Measurements from ENCODE around the gene CCDC40. TPM values are rescaled to one million over a fixed set of nuclear protein-coding genes. Genes with fewer than 3 reads are reported as not detected.

CCDC40 gene
- total RNA-seq, 2 donors from 2014 or later = 21.7 to 38.9 TPM

DNA sequence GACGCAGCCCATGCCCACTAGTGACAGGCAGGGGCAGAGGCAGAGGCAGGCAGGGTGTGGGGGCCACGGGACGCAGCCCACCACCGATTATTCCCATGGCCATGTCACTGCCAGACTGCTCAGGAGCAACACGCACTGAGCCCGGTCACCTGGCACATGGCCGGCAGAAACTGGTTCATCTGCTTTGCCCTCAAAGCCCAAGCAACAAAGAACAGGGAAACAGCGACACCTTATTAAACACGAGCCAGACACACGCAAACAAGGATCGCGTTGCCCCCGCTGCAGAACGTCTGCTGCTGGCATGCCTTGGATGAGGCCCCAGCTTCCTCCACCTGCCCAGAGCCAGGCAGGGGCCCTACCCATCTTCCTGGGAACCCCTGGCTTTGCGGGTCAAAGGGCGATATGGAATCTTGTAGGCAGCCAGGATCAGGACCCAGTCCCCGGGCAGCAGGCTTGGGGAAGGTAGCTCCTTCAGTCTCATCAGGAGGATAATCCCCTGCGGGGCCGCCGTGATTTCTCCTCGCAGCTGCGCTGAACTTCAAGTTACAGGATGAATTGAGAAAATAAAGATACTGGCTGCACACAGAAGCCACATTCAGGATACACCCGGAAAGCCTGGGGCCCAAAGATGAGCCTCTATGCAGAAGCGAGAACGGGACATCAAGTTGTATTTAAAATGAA is 5.6 kb upstream of the CCDC40 start:
- WGBS, 2 experiments (ENCODE audit: insufficient coverage in 1 of 2, insufficient read length in 1 of 2) = 90 to 92% methylated on average over 22 to 25 of the region's 25 CpGs
- peaks cover 44% of the 10 kb centered on the region for H3K4me1 Mint-ChIP-seq
- no peaks in the 10 kb centered on the region for H3K27me3 ChIP-seq (ENCODE audit: control insufficient read depth, insufficient read depth, low read length, poor library complexity, severe bottlenecking)
- no peak overlapping the region for H3K27ac ChIP-seq (ENCODE audit: low read depth, low read length)
- no peaks in the 10 kb centered on the region for H3K9me3 ChIP-seq (ENCODE audit: control insufficient read depth, low read length)
- H3K36me3 ChIP-seq (ENCODE audit: control insufficient read depth, insufficient read depth, low read length) = no peaks in the 10 kb centered on the region
- H3K4me3 Mint-ChIP-seq = no peak overlapping the region
- H3K4me1 ChIP-seq (ENCODE audit: control insufficient read depth, insufficient read depth, low read length) = peaks cover 3% of the 10 kb centered on the region
- peaks cover 11% of the 10 kb centered on the region for H3K36me3 Mint-ChIP-seq (ENCODE audit: low read depth)
- no peak overlapping the region for H3K27ac Mint-ChIP-seq
- no peak overlapping the region for H3K9ac ChIP-seq (ENCODE audit: extremely low read depth, low read length, poor library complexity, severe bottlenecking)
- H3K4me3 ChIP-seq (ENCODE audit: low read length) = no peak overlapping the region
- no peaks in the 10 kb centered on the region for H3K27me3 Mint-ChIP-seq (ENCODE audit: insufficient read depth)
- no peak for DNase-seq
- TF ChIP-seq, protein P1, sequence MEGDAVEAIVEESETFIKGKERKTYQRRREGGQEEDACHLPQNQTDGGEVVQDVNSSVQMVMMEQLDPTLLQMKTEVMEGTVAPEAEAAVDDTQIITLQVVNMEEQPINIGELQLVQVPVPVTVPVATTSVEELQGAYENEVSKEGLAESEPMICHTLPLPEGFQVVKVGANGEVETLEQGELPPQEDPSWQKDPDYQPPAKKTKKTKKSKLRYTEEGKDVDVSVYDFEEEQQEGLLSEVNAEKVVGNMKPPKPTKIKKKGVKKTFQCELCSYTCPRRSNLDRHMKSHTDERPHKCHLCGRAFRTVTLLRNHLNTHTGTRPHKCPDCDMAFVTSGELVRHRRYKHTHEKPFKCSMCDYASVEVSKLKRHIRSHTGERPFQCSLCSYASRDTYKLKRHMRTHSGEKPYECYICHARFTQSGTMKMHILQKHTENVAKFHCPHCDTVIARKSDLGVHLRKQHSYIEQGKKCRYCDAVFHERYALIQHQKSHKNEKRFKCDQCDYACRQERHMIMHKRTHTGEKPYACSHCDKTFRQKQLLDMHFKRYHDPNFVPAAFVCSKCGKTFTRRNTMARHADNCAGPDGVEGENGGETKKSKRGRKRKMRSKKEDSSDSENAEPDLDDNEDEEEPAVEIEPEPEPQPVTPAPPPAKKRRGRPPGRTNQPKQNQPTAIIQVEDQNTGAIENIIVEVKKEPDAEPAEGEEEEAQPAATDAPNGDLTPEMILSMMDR (conservative IDR thresholded peaks at IDR 0.05) = no peak
- no peaks in the 10 kb centered on the region for H3K9me3 Mint-ChIP-seq

DNA sequence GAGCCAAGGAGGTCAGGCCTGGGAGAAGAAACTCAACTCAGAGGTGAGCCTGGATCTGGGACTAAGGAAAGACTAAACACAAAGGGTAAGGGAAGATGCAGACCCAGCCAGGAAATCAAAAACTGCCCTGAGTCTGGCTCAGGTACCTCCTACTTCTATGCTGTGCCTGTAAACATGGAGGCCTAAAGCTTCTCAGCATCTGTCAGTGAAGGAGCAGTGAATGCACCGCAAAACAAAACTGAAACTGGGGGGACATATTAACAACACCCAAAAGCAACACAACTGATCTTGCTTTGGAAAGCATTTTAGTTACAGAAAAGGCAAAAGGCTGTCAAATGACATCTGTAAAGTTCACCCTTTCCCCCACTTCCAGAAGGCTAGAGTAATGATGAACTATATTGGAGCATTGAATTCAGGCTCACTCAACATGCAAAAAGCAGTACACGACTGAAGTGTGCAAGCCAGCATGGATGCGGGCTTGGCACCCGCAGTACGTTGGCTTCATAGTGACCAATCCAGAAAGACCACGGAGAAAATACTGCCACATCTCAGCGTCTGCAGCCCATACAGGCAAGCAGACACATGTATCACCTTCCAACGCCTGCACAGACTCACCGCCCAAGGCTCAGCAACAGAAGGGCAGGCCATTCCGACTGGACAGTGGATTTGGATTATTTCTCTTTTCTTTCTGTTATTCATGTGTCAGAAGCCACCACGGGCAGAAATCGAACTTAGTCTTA is 4.6 kb upstream of the CCDC40 start:
- Histone ChIP-seq H3K4me3 (ENCODE audit: low read length) (no peak overlapping the region), H3K27ac (ENCODE audit: low read depth, low read length) (no peak overlapping the region), H3K4me1 (ENCODE audit: control insufficient read depth, insufficient read depth, low read length) (peaks cover 3% of the 10 kb centered on the region), H3K9me3 (ENCODE audit: control insufficient read depth, low read length) (no peaks in the 10 kb centered on the region), H3K27me3 (ENCODE audit: control insufficient read depth, insufficient read depth, low read length, poor library complexity, severe bottlenecking) (no peaks in the 10 kb centered on the region), H3K9ac (ENCODE audit: extremely low read depth, low read length, poor library complexity, severe bottlenecking) (no peak overlapping the region), H3K36me3 (ENCODE audit: control insufficient read depth, insufficient read depth, low read length) (no peaks in the 10 kb centered on the region)
- Mint-ChIP-seq H3K27me3 (ENCODE audit: insufficient read depth) (no peaks in the 10 kb centered on the region), H3K4me1 (peaks cover 39% of the 10 kb centered on the region), H3K36me3 (ENCODE audit: low read depth) (peaks cover 9% of the 10 kb centered on the region), H3K4me3 (no peak overlapping the region), H3K27ac (no peak overlapping the region), H3K9me3 (no peaks in the 10 kb centered on the region)
- TF ChIP-seq, protein P1 (conservative IDR thresholded peaks at IDR 0.05) = no peak
- WGBS, 2 experiments (ENCODE audit: insufficient coverage in 1 of 2, insufficient read length in 1 of 2) = 93% methylated on average over 11 to 12 of the region's 12 CpGs
- DNase-seq = no peak

DNA sequence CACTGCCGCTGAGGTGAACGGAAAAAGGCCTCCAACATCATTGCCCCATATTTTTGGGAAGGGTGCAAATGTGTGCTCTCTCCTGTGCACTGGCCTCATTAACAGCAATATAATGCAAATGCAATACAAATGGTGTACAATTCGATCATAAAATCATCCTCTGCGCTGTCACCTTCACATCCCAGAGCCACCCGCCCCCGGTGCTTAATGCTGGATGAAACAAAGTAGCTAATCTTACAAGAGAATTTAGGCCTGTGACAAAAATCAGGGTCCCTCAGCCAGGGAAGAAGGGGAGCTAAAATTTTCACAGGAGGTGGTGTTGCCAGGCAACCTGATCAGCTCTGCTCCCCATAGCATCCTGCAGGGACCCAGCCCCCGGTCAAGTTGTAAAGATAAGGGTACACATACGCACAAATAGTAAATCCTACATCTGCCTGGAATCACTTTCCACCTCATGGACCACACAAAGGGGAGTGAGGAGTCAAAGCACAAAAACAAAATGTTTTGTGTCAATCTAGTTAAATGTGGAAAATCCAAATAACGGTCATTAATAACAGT is 3.7 kb upstream of the CCDC40 start:
- Histone ChIP-seq H3K27me3 (ENCODE audit: control insufficient read depth, insufficient read depth, low read length, poor library complexity, severe bottlenecking) (no peaks in the 10 kb centered on the region), H3K4me3 (ENCODE audit: low read length) (no peak overlapping the region), H3K36me3 (ENCODE audit: control insufficient read depth, insufficient read depth, low read length) (no peaks in the 10 kb centered on the region), H3K27ac (ENCODE audit: low read depth, low read length) (no peak overlapping the region), H3K4me1 (ENCODE audit: control insufficient read depth, insufficient read depth, low read length) (peaks cover 3% of the 10 kb centered on the region), H3K9me3 (ENCODE audit: control insufficient read depth, low read length) (no peaks in the 10 kb centered on the region), H3K9ac (ENCODE audit: extremely low read depth, low read length, poor library complexity, severe bottlenecking) (no peak overlapping the region)
- Mint-ChIP-seq H3K27ac (no peak overlapping the region), H3K27me3 (ENCODE audit: insufficient read depth) (no peaks in the 10 kb centered on the region), H3K4me3 (no peak overlapping the region), H3K4me1 (peaks cover 42% of the 10 kb centered on the region), H3K9me3 (no peaks in the 10 kb centered on the region), H3K36me3 (ENCODE audit: low read depth) (peaks cover 9% of the 10 kb centered on the region)
- 93 to 98% methylated on average over 6 to 9 of the region's 9 CpGs for WGBS, 2 experiments (ENCODE audit: insufficient coverage in 1 of 2, insufficient read length in 1 of 2)
- DNase-seq = no peak
- TF ChIP-seq, protein P1 (conservative IDR thresholded peaks at IDR 0.05) = no peak

All from endodermal cell (in vitro differentiated cells).